Keratinocyte (primary cell): ENCODE measurements around the gene SH2D1B. TPM values are rescaled to one million over a fixed set of nuclear protein-coding genes. Genes with fewer than 3 reads are reported as not detected.
"Not testable (repeated sequence)": the region's sequence is repeated elsewhere in the genome, so short reads cannot be mapped to it uniquely, and the experiment has no call there.

Source experiments
- DNase-seq: peaks from one replicate; pipeline ENCODE4 v3.0.0-alpha.2; 2011; ENCODE audit warnings: low read depth, missing footprints, low spot score
- FAIRE-seq: peaks from 2 replicates; lab custom pipeline; 2011; peaks lifted over from hg19 to GRCh38; lab: Jason Lieb, UNC
- H2AFZ ChIP-seq: 2 replicates; pipeline ENCODE4 v1.6.0; 2012; ENCODE audit warnings: low read length, control low read depth, inconsistent platforms; ENCODE audit not compliant: control insufficient read depth
- H3K27ac ChIP-seq: 2 replicates; pipeline ENCODE4 v1.5.1; 2011; ENCODE audit warnings: low read length; ENCODE audit not compliant: control insufficient read depth, insufficient read depth
- H3K27me3 ChIP-seq: 3 replicates; pipeline ENCODE4 v1.6.0; 2011; ENCODE audit warnings: low read length; ENCODE audit not compliant: control insufficient read depth, insufficient read depth; ENCODE audit errors: extremely low read depth
- H3K36me3 ChIP-seq, 2 experiments: 2 replicates in 1 of 2; 3 replicates in 1 of 2; pipeline ENCODE4 v1.5.1; 2011; ENCODE audit warnings: low read length in 2 of 2, mild to moderate bottlenecking in 1 of 2; ENCODE audit not compliant: control insufficient read depth in 2 of 2, insufficient read depth in 2 of 2; ENCODE audit errors: extremely low read depth in 1 of 2
- H3K4me1 ChIP-seq: 3 replicates; pipeline ENCODE4 v1.5.1; 2011; ENCODE audit warnings: low read length; ENCODE audit not compliant: control insufficient read depth, insufficient read depth; ENCODE audit errors: extremely low read depth
- H3K4me2 ChIP-seq: 3 replicates; pipeline ENCODE4 v1.6.0; 2011; ENCODE audit warnings: low read depth, low read length; ENCODE audit not compliant: control insufficient read depth, insufficient read depth; ENCODE audit errors: extremely low read depth
- H3K4me3 ChIP-seq, 3 experiments: fragments of 200-600 bp in 1 of 3; sonication (generic) in 1 of 3; 2 replicates in 2 of 3; 3 replicates in 1 of 3; pipeline ENCODE4 v1.5.1; 2011 to 2016; ENCODE audit warnings: low read length in 3 of 3, mild to moderate bottlenecking in 3 of 3, control low read depth in 2 of 3, inconsistent platforms in 1 of 3, low read depth in 1 of 3, mixed read lengths in 1 of 3, mixed run types in 1 of 3, moderate library complexity in 1 of 3; ENCODE audit not compliant: control insufficient read depth in 2 of 3, insufficient read depth in 2 of 3; ENCODE audit errors: extremely low read depth in 1 of 3
- H3K79me2 ChIP-seq: 2 replicates; pipeline ENCODE4 v1.6.0; 2012; ENCODE audit warnings: low read length; ENCODE audit not compliant: control insufficient read depth, insufficient read depth
- H3K9ac ChIP-seq: 3 replicates; pipeline ENCODE4 v1.6.0; 2011; ENCODE audit warnings: low read length; ENCODE audit not compliant: control insufficient read depth, insufficient read depth; ENCODE audit errors: extremely low read depth
- H3K9me1 ChIP-seq: 3 replicates; pipeline ENCODE4 v1.6.0; 2011; ENCODE audit warnings: low read length; ENCODE audit not compliant: control insufficient read depth, insufficient read depth; ENCODE audit errors: extremely low read depth
- H3K9me3 ChIP-seq: 2 replicates; pipeline ENCODE4 v1.5.1; 2012; ENCODE audit warnings: low read depth, low read length; ENCODE audit not compliant: control insufficient read depth
- H4K20me1 ChIP-seq: 3 replicates; pipeline ENCODE4 v1.6.0; 2011; ENCODE audit warnings: low read length; ENCODE audit not compliant: control insufficient read depth, insufficient read depth; ENCODE audit errors: extremely low read depth
- CTCF ChIP-seq, 3 experiments: IDR thresholded peaks in 1 of 3; conservative IDR thresholded peaks in 1 of 3; optimal IDR thresholded peaks in 1 of 3; 2 replicates in 2 of 3; 3 replicates in 1 of 3; pipeline versions ENCODE3 to v1.5.1; 2011; ENCODE audit warnings: low read length in 3 of 3, mild to moderate bottlenecking in 3 of 3, moderate library complexity in 2 of 3, control low read depth in 1 of 3, inconsistent platforms in 1 of 3; ENCODE audit not compliant: insufficient read depth in 2 of 3; ENCODE audit errors: extremely low read depth in 1 of 3
- EZH2 ChIP-seq: IDR thresholded peaks from one replicate; pipeline ENCODE4 v1.6.1; 2012; ENCODE audit warnings: inconsistent platforms, mild to moderate bottlenecking, low read length, moderate library complexity
- dilution Hi-C: fragments of 300-500 bp; cut with MboI; formaldehyde crosslinking; loops from one replicate; pipeline ENCODE4 v1.7.0; 2020; ENCODE audit warnings: low sequenced_read_pairs; ENCODE audit not compliant: extremely low pct_ligation_motif_present
- polyA plus RNA-seq, 5 experiments: library from polyadenylated mRNA; depleted of rRNA in 3 of 5; stranded (reverse) in 3 of 5; stranded (forward) in 1 of 5; unstranded in 1 of 5; fragments of >200 nt; gene quantifications; 1 replicate in 1 of 5; 2 replicates in 3 of 5; 3 replicates in 1 of 5; pipeline versions ENCODE4 v1.2.1 to v1.2.3, GENCODE V29; 2011 to 2012; ENCODE audit warnings: missing spikeins in 2 of 5, low read depth in 1 of 5, low replicate concordance in 1 of 5

SH2D1B gene
- polyA plus RNA-seq, 1 donor (not counting 4 experiments of a cell fraction or from before 2014, with no cell fraction given) = not detected

- H4K20me1 ChIP-seq = no peaks in the 10 kb centered on the region
- H3K9me3 ChIP-seq = no peaks in the 10 kb centered on the region
- no peak overlapping the region for H3K4me2 ChIP-seq
- H3K36me3 ChIP-seq = no peaks in the 10 kb centered on the region
- FAIRE-seq (no peak), DNase-seq (no peak)
- dilution Hi-C loops = no loop called here
- no peak overlapping the region for H3K27ac ChIP-seq
- no peak overlapping the region for H3K9ac ChIP-seq
- H2AFZ ChIP-seq = no peak overlapping the region
- H3K4me1 ChIP-seq = no peaks in the 10 kb centered on the region
- H3K4me3 ChIP-seq = no peak overlapping the region
- H3K79me2 ChIP-seq = no peaks in the 10 kb centered on the region
- H3K27me3 ChIP-seq = peaks cover 15% of the 10 kb centered on the region
- TF ChIP-seq CTCF (optimal IDR thresholded peaks at IDR 0.05 in 1 of 3, IDR thresholded peaks at IDR 0.05 in 1 of 3, conservative IDR thresholded peaks at IDR 0.05 in 1 of 3; ENCODE audit: extremely low read depth in 1 of 3, insufficient read depth in 2 of 3, low read length in 3 of 3) (no peak), EZH2 (no peak)
- no peaks in the 10 kb centered on the region for H3K9me1 ChIP-seq
Measured at GRCh38 chr1:162444903-162445302, 33.0 kb upstream of the SH2D1B start.

- H3K9ac ChIP-seq, FAIRE-seq, H2AFZ ChIP-seq, H3K4me1 ChIP-seq, H3K27me3 ChIP-seq, H3K79me2 ChIP-seq, H3K27ac ChIP-seq, H4K20me1 ChIP-seq, H3K4me2 ChIP-seq, H3K36me3 ChIP-seq, H3K9me1 ChIP-seq, H3K4me3 ChIP-seq, H3K9me3 ChIP-seq, DNase-seq, dilution Hi-C loops: not testable (repeated sequence)
Measured at GRCh38 chr1:162432977-162433713, 21.2 kb upstream of the SH2D1B start.

GRCh38 chr1:162430583-162430982 lies 18.6 kb upstream of the SH2D1B start:
- no peaks in the 10 kb centered on the region for H3K27me3 ChIP-seq
- TF ChIP-seq EZH2 = no peak
- no peak for TF ChIP-seq CTCF (optimal IDR thresholded peaks at IDR 0.05 in 1 of 3, IDR thresholded peaks at IDR 0.05 in 1 of 3, conservative IDR thresholded peaks at IDR 0.05 in 1 of 3; ENCODE audit: extremely low read depth in 1 of 3, insufficient read depth in 2 of 3, low read length in 3 of 3)
- no peaks in the 10 kb centered on the region for H3K79me2 ChIP-seq
- H4K20me1 ChIP-seq = no peaks in the 10 kb centered on the region
- dilution Hi-C loops = no loop called here
- DNase-seq (no peak), FAIRE-seq (no peak)
- no peak overlapping the region for H3K27ac ChIP-seq
- no peak overlapping the region for H3K9ac ChIP-seq
- H3K9me1 ChIP-seq = no peaks in the 10 kb centered on the region
- no peaks in the 10 kb centered on the region for H3K36me3 ChIP-seq
- no peak overlapping the region for H3K4me3 ChIP-seq
- no peak overlapping the region for H2AFZ ChIP-seq
- H3K4me1 ChIP-seq = no peaks in the 10 kb centered on the region
- H3K4me2 ChIP-seq = no peak overlapping the region
- no peaks in the 10 kb centered on the region for H3K9me3 ChIP-seq
